HEK293 (cell line): Measurements from ENCODE around the gene LY6G6D.

Source experiments
- KLF9 ChIP-seq: fragments of 450-650 bp; formaldehyde crosslinking; IDR thresholded peaks from 2 replicates; pipeline ENCODE4 v1.5.1; 2016; ENCODE audit warnings: missing biosample characterization, missing genetic modification characterization, low read depth
- ZNF48 ChIP-seq: fragments of 450-650 bp; formaldehyde crosslinking; IDR thresholded peaks from 2 replicates; pipeline ENCODE4 v1.5.1; 2016; ENCODE audit warnings: missing biosample characterization, missing genetic modification characterization
- ZNF561 ChIP-seq: fragments of 450-650 bp; IDR thresholded peaks from 2 replicates; pipeline ENCODE4 v1.5.1; 2018; ENCODE audit warnings: missing biosample characterization, missing genetic modification characterization, borderline replicate concordance
- ZNF785 ChIP-seq: fragments of 450-650 bp; formaldehyde crosslinking; IDR thresholded peaks from 2 replicates; pipeline ENCODE4 v1.5.1; 2016; ENCODE audit warnings: missing biosample characterization, missing genetic modification characterization
- TF ChIP-seq, protein P1 (sequence below): fragments of 450-650 bp; formaldehyde crosslinking; IDR thresholded peaks from 2 replicates; pipeline ENCODE4 v1.5.1; 2016; ENCODE audit warnings: missing biosample characterization, missing genetic modification characterization

DNA sequence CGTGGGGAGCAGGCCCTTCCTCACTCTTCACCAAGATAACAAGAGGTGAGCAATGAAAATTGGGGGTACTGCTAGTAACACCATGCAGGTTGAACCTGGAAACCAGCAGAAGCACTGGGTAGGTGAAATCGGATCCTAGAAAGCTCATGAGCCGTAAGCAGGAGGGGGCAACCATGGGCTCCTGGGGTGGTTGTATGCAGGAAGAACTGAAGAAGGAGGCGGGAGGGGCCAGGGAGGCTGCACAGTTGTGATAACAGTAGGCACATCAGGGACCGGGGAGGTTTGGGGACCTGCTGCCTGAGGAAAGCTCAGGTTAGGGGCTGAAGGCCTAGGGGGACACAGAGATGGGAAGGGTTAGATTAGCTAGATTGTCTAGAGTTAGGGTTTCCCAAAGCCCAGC, 28.7 kb upstream of the LY6G6D start:
- TF ChIP-seq KLF9 (no peak), ZNF785 (tag by site-specific recombination) (no peak), ZNF561 (no peak), ZNF48 (tag by site-specific recombination) (no peak)
- TF ChIP-seq, protein P1, sequence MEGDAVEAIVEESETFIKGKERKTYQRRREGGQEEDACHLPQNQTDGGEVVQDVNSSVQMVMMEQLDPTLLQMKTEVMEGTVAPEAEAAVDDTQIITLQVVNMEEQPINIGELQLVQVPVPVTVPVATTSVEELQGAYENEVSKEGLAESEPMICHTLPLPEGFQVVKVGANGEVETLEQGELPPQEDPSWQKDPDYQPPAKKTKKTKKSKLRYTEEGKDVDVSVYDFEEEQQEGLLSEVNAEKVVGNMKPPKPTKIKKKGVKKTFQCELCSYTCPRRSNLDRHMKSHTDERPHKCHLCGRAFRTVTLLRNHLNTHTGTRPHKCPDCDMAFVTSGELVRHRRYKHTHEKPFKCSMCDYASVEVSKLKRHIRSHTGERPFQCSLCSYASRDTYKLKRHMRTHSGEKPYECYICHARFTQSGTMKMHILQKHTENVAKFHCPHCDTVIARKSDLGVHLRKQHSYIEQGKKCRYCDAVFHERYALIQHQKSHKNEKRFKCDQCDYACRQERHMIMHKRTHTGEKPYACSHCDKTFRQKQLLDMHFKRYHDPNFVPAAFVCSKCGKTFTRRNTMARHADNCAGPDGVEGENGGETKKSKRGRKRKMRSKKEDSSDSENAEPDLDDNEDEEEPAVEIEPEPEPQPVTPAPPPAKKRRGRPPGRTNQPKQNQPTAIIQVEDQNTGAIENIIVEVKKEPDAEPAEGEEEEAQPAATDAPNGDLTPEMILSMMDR (tag by site-specific recombination), result no peak
